HG03571 (cell line): ENCODE data around the gene ANAPC1.
"Not testable (repeated sequence)": the region's sequence is repeated elsewhere in the genome, so short reads cannot be mapped to it uniquely, and the experiment has no call there.

ENCODE experiments used
- ATAC-seq: cut with Tn5 transposase; IDR thresholded peaks from one replicate; pipeline ENCODE4 v1.9.1; 2021; ENCODE audit not compliant: unreplicated experiment

Gene ANAPC1

GRCh38 chr2:111883661-111884591 is at the start of gene ANAPC1:
TSS of gene ANAPC1 (minus strand) at chr2:111884193. CDS start at chr2:111880825, 3,368 bp downstream.
- peak; percentile 79 for ATAC-seq

DNA sequence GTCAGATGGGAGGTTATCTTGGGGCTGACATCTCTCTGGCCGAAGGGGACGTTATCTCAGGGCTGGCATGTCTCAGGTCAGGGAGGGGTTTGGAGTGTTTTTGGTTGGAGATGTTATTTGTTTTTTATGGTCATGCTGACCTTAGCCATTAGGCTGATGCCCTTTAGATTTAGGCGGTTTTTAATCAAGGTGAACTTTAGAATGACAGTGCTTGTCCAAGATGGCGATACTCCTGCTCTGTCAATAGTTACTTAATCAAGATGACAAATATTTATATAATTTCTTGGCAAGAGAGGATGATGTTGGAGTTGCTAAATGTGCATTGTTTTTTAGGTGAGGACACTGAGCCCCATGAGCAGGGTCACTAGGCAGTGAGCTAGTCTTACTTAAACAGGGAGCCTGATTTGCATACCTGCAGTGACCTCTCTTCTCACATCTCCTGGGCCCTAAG is 48.9 kb upstream of the ANAPC1 start:
- ATAC-seq = no peak

GRCh38 chr2:111930875-111931274 is 46.9 kb upstream of the ANAPC1 start:
- no peak for ATAC-seq

DNA sequence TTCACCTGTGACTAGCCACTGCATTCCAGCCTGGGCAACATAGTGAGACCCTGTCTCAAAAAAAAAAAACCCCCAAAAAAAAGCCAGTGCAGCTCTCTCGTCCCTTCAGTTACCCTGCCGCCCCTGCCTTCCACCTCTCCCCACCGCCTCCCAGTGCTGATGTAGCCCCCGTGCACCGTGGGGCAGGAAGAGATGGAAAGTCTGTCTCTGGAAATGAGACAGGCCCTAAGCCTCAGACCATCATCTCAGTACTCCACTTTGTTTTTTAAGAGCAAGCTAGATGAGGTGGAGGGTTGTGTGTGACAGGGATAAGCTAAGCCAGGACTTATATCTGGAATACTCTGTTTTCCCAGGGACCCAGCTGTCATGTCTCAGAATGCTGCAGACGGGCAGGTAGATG is 46.4 kb upstream of the ANAPC1 start:
- no peak for ATAC-seq

DNA sequence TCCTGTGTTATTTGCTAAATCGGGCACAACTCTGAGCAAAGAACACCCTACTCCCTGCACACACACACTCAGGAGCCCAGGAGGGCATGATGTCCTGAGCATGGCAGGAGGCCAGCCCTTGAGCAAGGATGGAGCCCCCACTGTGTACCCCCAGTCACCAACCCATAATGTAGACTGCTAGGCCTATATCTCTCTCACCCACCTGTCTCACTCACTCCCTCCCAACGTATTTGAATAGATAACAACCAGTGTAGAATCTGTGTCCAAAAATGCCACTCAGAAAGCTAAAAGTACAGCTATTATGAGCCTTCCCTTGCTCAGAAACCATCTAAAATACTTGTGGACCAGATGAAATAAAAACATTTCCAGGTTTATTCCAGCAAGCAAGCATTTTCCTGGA is 43.7 kb upstream of the ANAPC1 start:
- ATAC-seq = no peak

GRCh38 chr2:111924617-111925107 is 40.7 kb upstream of the ANAPC1 start:
- ATAC-seq = no peak

DNA sequence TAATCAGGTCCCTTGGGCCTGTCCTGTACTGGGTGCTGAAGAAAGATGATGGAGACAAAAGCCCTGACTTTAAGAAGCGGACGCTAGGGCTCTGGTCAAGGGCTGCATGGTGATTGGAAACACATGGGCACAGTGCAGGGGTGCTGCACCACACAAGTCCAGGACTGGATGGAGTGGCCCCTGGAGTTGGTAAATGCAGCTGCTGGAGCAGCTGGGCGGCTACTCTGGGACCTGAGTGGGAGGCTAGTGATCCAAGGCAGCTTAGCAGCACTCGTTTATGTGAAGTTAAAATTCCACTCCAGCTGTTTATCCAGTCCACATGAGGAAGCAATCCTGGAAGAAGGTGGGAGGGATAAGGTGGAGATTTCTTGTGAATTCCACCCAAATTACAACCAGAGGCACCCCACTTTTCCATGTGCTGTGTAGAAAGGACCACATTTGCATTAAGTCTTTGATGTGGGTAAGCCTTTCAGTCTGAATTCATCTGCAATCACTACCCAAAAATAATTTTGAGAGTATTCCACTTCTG is 39.3 kb upstream of the ANAPC1 start:
- no peak for ATAC-seq

DNA sequence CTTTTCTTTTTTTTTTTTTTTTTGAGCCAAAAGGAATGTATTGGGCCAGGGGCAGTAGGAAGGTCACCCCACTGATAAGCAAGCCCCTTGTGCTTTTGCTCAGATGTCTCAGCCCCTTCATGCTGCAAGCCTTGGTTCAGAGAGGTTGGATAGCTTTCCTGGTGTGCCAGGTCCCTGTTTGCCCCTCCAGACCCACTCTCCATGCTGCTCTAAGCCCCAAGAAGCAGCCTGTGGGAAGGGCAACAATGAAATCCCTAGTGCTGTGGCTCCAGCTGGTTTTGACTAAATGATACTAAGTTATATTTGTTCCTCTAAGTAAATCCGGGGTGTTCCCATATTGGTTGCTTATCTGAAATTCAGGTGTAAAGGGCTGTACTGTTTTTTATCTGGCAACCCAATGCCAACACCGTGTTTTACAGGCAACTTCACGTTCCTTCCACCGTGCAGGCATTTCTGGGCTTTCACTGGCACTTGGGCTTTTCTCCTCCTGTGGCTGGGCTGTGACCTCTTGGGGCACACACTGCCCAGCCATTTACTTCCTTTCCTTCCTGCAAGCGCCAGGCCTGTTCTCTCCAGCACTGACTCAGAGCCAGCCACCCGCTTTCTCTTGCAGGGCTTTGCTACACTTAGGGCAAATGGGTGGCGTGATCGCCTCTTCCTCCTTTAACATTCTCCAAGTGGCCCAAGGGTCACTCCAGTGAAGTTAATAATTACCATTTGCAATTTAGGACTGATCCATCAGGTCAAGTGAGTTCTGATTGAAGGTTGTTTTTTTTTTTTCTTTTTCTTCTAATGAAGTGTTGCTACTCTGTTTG is 36.0 kb upstream of the ANAPC1 start:
- no peak for ATAC-seq

- no peak for ATAC-seq
These were observed 35.4 kb upstream of the ANAPC1 start for GRCh38 chr2:111919365-111919764.

GRCh38 chr2:111918383-111918806 is 34.4 kb upstream of the ANAPC1 start:
- no peak for ATAC-seq

DNA sequence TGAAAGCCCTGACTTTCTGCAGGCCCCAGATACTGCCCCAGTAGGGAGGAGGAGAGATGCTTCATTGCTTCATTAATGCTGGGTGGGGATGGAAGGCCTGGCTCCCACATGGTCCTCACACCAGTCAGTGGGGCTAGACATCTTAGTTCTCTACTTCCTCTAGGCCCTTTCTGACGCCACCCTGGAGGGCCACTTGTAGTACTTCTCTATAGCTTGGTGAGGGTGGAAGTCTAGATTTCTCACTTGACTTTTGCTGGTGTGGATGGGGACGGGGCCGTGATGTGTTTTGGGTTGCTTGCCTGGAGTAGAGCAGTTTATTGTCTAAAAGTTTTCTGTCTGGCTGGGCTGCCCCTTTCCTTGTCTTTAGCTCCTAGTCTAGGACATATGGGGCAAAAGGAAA is 33.1 kb upstream of the ANAPC1 start:
- no peak for ATAC-seq

- ATAC-seq = no peak
These were observed 28.6 kb upstream of the ANAPC1 start for GRCh38 chr2:111912547-111912946.

- ATAC-seq = not testable (repeated sequence)
These were observed 27.4 kb upstream of the ANAPC1 start for GRCh38 chr2:111911295-111911977.

GRCh38 chr2:111910609-111911277 is 26.8 kb upstream of the ANAPC1 start:
- no peak for ATAC-seq

DNA sequence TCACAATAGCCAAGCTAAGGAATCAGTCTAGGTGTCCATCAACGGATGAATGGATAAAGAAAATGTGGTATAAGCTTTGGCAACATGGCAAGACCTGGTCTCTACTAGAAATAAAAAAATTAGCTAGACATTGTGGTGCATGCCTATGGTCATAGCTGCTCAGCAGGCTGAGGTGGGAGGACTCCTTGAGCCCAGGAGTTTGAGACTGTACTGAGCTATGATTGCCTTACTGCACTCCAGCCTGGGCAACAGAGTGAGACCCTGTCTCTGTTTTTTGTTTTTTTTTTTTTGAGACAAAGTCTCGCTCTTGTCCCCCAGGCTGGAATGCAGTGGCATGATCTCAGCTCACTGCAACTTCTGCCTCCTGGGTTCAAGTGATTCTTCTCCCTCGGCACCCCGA is 26.0 kb upstream of the ANAPC1 start:
- not testable (repeated sequence) for ATAC-seq

- ATAC-seq = no peak
These were observed 25.1 kb upstream of the ANAPC1 start for GRCh38 chr2:111909079-111909478.

DNA sequence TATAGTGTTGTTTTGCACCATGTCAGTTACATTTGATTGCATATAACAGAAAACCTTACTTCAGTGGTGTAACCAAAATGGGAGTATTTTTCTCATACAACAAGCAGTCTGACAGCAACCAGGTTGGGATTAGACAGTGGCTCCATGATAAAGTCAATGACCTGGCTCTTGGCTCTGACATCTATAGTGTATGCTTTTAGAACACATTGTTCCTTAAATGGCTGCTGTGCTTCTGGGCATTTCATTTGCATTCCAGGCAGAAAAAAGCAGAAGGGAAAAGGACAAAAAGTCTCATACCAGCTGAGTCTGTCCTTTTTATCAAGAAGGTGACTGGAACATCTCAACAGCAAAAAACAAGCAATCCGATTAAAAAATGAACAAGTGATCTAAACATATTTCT is 24.6 kb upstream of the ANAPC1 start:
- ATAC-seq = no peak

- no peak for ATAC-seq
These were observed 22.2 kb upstream of the ANAPC1 start for GRCh38 chr2:111905990-111906735.

DNA sequence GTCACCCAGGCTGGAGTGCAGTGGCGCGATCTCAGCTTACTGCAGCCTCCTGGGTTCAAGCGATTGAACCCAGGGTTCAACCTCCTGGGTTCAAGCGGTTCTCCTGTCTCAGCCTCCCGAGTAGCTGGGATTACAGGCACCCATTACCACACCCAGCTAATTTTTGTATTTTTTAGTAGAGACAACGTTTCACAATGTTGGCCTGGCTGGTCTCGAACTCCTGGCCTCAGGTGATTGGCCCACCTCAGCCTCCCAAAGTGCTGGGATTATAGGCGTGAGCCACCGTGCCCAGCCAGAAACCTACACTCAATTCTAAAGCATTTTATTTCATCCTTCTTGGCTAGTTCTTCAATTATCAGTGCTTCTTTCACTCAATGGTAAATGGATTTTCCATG is 21.5 kb upstream of the ANAPC1 start:
- not testable (repeated sequence) for ATAC-seq
